A549 (cell line): Measurements from ENCODE around the gene TMPRSS12. TPM values are rescaled to one million over a fixed set of nuclear protein-coding genes. Genes with fewer than 3 reads are reported as not detected.
A peak's percentile ranks its signal among the peaks of the same experiment; 100 is the strongest.

Experiments used
- ATAC-seq, 2 experiments: fragments of 200-7000 bp in 1 of 2; fragments of >200 bp in 1 of 2; cut with Nextera tagmentation in 1 of 2; cut with Tn5 transposase in 1 of 2; 3 replicates each; pipeline versions ENCODE4 v1.8.0 to v1.9.1; 2018 to 2020; ENCODE audit warnings: mild to moderate bottlenecking in 1 of 2, moderate library complexity in 1 of 2
- CTCF ChIA-PET: fragments of 300-600 bp; sonication (Branson Sonifier 250); formaldehyde crosslinking; extraction: SDS; loops from one replicate; lab custom pipeline; 2021; ENCODE audit warnings: antibody characterized with exemption, inconsistent platforms; lab: Yijun Ruan, JAX
- POLR2A ChIA-PET: fragments of 350-600 bp; formaldehyde crosslinking; extraction: SDS; loops from one replicate; lab custom pipeline; 2021; ENCODE audit warnings: antibody characterized with exemption, inconsistent platforms; lab: Yijun Ruan, JAX
- DNase-seq, 2 experiments: peaks; one replicate each; pipeline versions ENCODE4 v3.0.0 to v3.0.0-alpha.2; 2011 to 2016; ENCODE audit warnings: low read depth in 1 of 2, low spot score in 1 of 2
- FAIRE-seq: peaks from 2 replicates; lab custom pipeline; 2011; peaks lifted over from hg19 to GRCh38; lab: Jason Lieb, UNC
- H3K27ac ChIP-seq, 2 experiments: fragments of >200 bp; sonication (Bioruptor Twin); formaldehyde crosslinking; 3 replicates each; pipeline ENCODE4 v1.5.1; 2016 to 2017
- H3K4me1 ChIP-seq: fragments of >200 bp; sonication (Bioruptor Twin); formaldehyde crosslinking; 3 replicates; pipeline ENCODE4 v1.6.1; 2016
- H3K4me2 ChIP-seq: fragments of >200 bp; sonication (Bioruptor Twin); formaldehyde crosslinking; 3 replicates; pipeline ENCODE4 v1.6.1; 2016
- H3K4me3 ChIP-seq: fragments of >200 bp; sonication (Bioruptor Twin); formaldehyde crosslinking; 3 replicates; pipeline ENCODE4 v1.5.1; 2016
- H3K9me3 ChIP-seq: fragments of >200 bp; sonication (Bioruptor Twin); formaldehyde crosslinking; 3 replicates; pipeline ENCODE4 v1.6.1; 2016
- BHLHE40 ChIP-seq: IDR thresholded peaks from 2 replicates; pipeline ENCODE4 v1.6.1; 2012; ENCODE audit warnings: low read depth, low read length, inconsistent platforms
- CEBPB ChIP-seq, 2 experiments: fragments of >200 bp in 1 of 2; sonication (Bioruptor Twin) in 1 of 2; formaldehyde crosslinking in 1 of 2; IDR thresholded peaks; 2 replicates each; pipeline ENCODE4 v1.6.1; 2012 to 2016
- CHD2 ChIP-seq: fragments of 150-350 bp; IDR thresholded peaks from 2 replicates; pipeline ENCODE4 v1.6.1; 2014; ENCODE audit warnings: low read length; ENCODE audit not compliant: partially characterized antibody
- CTCF ChIP-seq: fragments of >200 bp; sonication (Bioruptor Twin); formaldehyde crosslinking; IDR thresholded peaks from 3 replicates; pipeline ENCODE4 v1.5.1; 2016
- E2F6 ChIP-seq: IDR thresholded peaks from 2 replicates; pipeline ENCODE4 v1.6.1; 2012; ENCODE audit warnings: low read depth, borderline replicate concordance
- EHF ChIP-seq: fragments of 250-450 bp; sonication (Bioruptor Pico); IDR thresholded peaks from 2 replicates; pipeline ENCODE4 v1.5.0; 2020; ENCODE audit warnings: mild to moderate bottlenecking
- EP300 ChIP-seq, 2 experiments: fragments of >200 bp; sonication (Bioruptor Twin); formaldehyde crosslinking; IDR thresholded peaks; 2 replicates in 1 of 2; 3 replicates in 1 of 2; pipeline ENCODE4 v1.6.1; 2016 to 2017
- ESRRA ChIP-seq: fragments of 150-350 bp; IDR thresholded peaks from 2 replicates; pipeline ENCODE4 v1.6.1; 2014; ENCODE audit warnings: mild to moderate bottlenecking, low read length, borderline replicate concordance
- FOSB ChIP-seq: fragments of 250-450 bp; sonication (Bioruptor Pico); IDR thresholded peaks from 2 replicates; pipeline ENCODE4 v1.5.0; 2020; ENCODE audit warnings: mild to moderate bottlenecking, moderate library complexity
- GATA3 ChIP-seq: IDR thresholded peaks from 2 replicates; pipeline ENCODE4 v1.6.1; 2012; ENCODE audit warnings: borderline replicate concordance
- HMGXB4 ChIP-seq: fragments of 250-450 bp; sonication (Bioruptor Pico); IDR thresholded peaks from 2 replicates; pipeline ENCODE4 v1.5.0; 2021; ENCODE audit warnings: mild to moderate bottlenecking, moderate library complexity, borderline replicate concordance
- HOXA7 ChIP-seq: fragments of 250-450 bp; sonication (Bioruptor Pico); IDR thresholded peaks from 2 replicates; pipeline ENCODE4 v1.5.0; 2020; ENCODE audit warnings: mild to moderate bottlenecking, moderate library complexity
- JUNB ChIP-seq: fragments of >200 bp; sonication (Bioruptor Twin); formaldehyde crosslinking; IDR thresholded peaks from 2 replicates; pipeline ENCODE4 v1.6.1; 2016
- MAFK ChIP-seq: fragments of 450-650 bp; IDR thresholded peaks from 2 replicates; pipeline ENCODE4 v1.6.1; 2014; ENCODE audit not compliant: partially characterized antibody
- MAZ ChIP-seq: fragments of 150-350 bp; IDR thresholded peaks from 2 replicates; pipeline ENCODE4 v1.6.1; 2014; ENCODE audit warnings: antibody characterized with exemption, low read depth, low read length, borderline replicate concordance
- MYC ChIP-seq: IDR thresholded peaks from 2 replicates; pipeline ENCODE4 v1.6.1; 2012; ENCODE audit warnings: mild to moderate bottlenecking, inconsistent platforms, low read length, improper control_type of control experiment, borderline replicate concordance
- RFX5 ChIP-seq: fragments of 450-650 bp; IDR thresholded peaks from 2 replicates; pipeline ENCODE4 v1.7.1; 2014; ENCODE audit warnings: antibody characterized with exemption, mild to moderate bottlenecking, moderate library complexity
- SMC3 ChIP-seq: fragments of >200 bp; sonication (Bioruptor Twin); formaldehyde crosslinking; IDR thresholded peaks from 3 replicates; pipeline ENCODE4 v1.6.1; 2018; ENCODE audit warnings: inconsistent platforms
- TFCP2L1 ChIP-seq: fragments of 250-450 bp; sonication (Bioruptor Pico); IDR thresholded peaks from 2 replicates; pipeline ENCODE4 v1.5.0; 2021; ENCODE audit warnings: mild to moderate bottlenecking
- ZC3H11A ChIP-seq: fragments of 450-650 bp; IDR thresholded peaks from 2 replicates; pipeline ENCODE4 v1.6.1; 2014; ENCODE audit warnings: antibody characterized with exemption, mild to moderate bottlenecking
- ZNF302 ChIP-seq: fragments of 250-450 bp; sonication (Bioruptor Pico); IDR thresholded peaks from 2 replicates; pipeline ENCODE4 v1.9.0; 2021; ENCODE audit warnings: inconsistent platforms, mild to moderate bottlenecking, moderate library complexity
- WGBS: methylation state at CpG from one replicate; pipeline ENCODE4 v1.1.6; 2017; ENCODE audit errors: missing lambda C conversion rate; 5-methylcytosine and 5-hydroxymethylcytosine counted together
- polyA plus RNA-seq, 4 experiments: library from polyadenylated mRNA; depleted of rRNA in 3 of 4; stranded (reverse); fragments of >200 nt; fragmentation: RNase III in 1 of 4; extraction: RNeasy Plus Mini Kit Qiagen cat#74134 plus additional on column Dnase treatment in 1 of 4; gene quantifications; 2 replicates in 3 of 4; 3 replicates in 1 of 4; pipeline ENCODE4 v1.2.3, GENCODE V29; 2011 to 2017
- TF ChIP-seq, protein P1 (sequence below): fragments of >200 bp; sonication (Bioruptor Twin); formaldehyde crosslinking; IDR thresholded peaks from 2 replicates; pipeline ENCODE4 v1.6.1; 2016
- TF ChIP-seq, protein P2 (sequence below): fragments of 250-450 bp; sonication (Bioruptor Pico); IDR thresholded peaks from 2 replicates; pipeline ENCODE4 v1.5.0; 2020; ENCODE audit warnings: low read depth, mild to moderate bottlenecking, moderate library complexity
- TF ChIP-seq, protein P3 (sequence below): IDR thresholded peaks from 2 replicates; pipeline ENCODE4 v1.6.1; 2012

The TMPRSS12 gene
- polyA plus RNA-seq, 2 of the 4 experiments (the other 2 are of a cell fraction): not detected

DNA sequence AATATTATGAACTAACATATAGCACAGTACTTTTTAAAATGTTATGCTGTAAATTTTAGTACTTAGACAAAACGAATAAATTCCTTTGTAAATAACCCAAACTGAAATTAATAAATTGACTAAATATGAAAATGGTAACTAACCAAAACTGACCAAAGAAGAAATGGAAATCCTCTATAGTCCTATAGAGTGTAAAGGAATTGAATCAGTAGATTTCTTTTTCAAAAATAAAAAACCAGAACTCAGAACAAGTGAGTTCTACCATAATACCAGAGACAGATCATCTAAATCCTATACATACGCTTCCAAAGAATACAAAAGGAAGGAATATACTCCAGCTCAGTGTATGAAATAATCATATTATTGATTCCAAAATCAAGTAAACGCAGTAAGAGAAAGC is 39.8 kb downstream of the TMPRSS12 start:
- no peak overlapping the region for H3K4me3 ChIP-seq
- ChIA-PET POLR2A (no interaction called here), CTCF (no interaction called here)
- FAIRE-seq (no peak), ATAC-seq (no peak), DNase-seq (no peak)
- TF ChIP-seq ZNF302 (CRISPR knock-in tag) (no peak), HOXA7 (CRISPR knock-in tag) (no peak), TFCP2L1 (no peak), MAFK (no peak), JUNB (no peak), CTCF (no peak), E2F6 (no peak), CHD2 (no peak), EP300 (IDR thresholded peaks at IDR 0.05) (no peak), FOSB (CRISPR knock-in tag) (no peak), BHLHE40 (no peak), CEBPB (IDR thresholded peaks at IDR 0.05) (no peak)
- TF ChIP-seq, protein P1, sequence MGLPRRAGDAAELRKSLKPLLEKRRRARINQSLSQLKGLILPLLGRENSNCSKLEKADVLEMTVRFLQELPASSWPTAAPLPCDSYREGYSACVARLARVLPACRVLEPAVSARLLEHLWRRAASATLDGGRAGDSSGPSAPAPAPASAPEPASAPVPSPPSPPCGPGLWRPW: no peak
- TF ChIP-seq, protein P2, sequence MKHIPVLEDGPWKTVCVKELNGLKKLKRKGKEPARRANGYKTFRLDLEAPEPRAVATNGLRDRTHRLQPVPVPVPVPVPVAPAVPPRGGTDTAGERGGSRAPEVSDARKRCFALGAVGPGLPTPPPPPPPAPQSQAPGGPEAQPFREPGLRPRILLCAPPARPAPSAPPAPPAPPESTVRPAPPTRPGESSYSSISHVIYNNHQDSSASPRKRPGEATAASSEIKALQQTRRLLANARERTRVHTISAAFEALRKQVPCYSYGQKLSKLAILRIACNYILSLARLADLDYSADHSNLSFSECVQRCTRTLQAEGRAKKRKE: no peak
- no peak overlapping the region for H3K27ac ChIP-seq
- peaks cover 9% of the 10 kb centered on the region for H3K9me3 ChIP-seq
- no peaks in the 10 kb centered on the region for H3K4me1 ChIP-seq
- no peak overlapping the region for H3K4me2 ChIP-seq
- 55% methylated on average over 3 of the region's 3 CpGs for WGBS

GRCh38 chr12:50887191-50887590 is 44.5 kb downstream of the TMPRSS12 start:
- FAIRE-seq (no peak), ATAC-seq (no peak), DNase-seq (no peak)
- WGBS: 70% methylated on average over 3 of the region's 3 CpGs
- ChIA-PET POLR2A (no interaction called here), CTCF (interaction anchor here (0.6 to 1.3 kb wide), 2 partner anchors 10 kb away, joined by 3 read pairs; no protein-coding TSS in a partner anchor)
- H3K9me3 ChIP-seq: peaks cover 9% of the 10 kb centered on the region
- H3K4me3 ChIP-seq: no peak overlapping the region
- no peak overlapping the region for H3K4me2 ChIP-seq
- TF ChIP-seq RFX5 (no peak), SMC3 (no peak), ZC3H11A (no peak), FOSB (CRISPR knock-in tag) (no peak)
- H3K4me1 ChIP-seq: no peaks in the 10 kb centered on the region
- no peak overlapping the region for H3K27ac ChIP-seq

DNA sequence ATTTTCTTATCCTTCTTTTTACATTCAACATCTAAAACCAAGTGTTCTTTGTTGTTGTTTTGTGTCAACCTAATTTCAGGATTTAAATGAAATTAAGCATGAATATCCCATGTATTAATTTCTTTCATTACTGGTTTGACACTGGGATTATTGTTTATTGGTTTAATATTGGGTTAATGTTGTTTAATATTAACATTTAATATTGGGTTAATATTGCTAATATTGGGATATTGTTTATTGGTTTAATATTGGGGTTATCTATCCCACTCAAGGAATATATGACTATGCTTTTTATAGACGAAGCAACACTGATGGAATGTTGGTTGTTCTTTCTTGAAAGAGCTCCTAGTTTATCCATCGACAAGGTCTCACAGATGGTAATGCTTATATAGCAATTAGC is 45.9 kb downstream of the TMPRSS12 start:
- Histone ChIP-seq H3K27ac (no peak overlapping the region), H3K4me2 (no peak overlapping the region), H3K4me1 (no peaks in the 10 kb centered on the region), H3K4me3 (no peak overlapping the region), H3K9me3 (no peaks in the 10 kb centered on the region)
- TF ChIP-seq MAZ (no peak), CTCF (no peak), MAFK (no peak), CEBPB (IDR thresholded peaks at IDR 0.05) (no peak), RFX5 (no peak), ESRRA (no peak), FOSB (CRISPR knock-in tag) (no peak), EHF (no peak), HMGXB4 (no peak), MYC (no peak), GATA3 (no peak), EP300 (IDR thresholded peaks at IDR 0.05) (no peak)
- TF ChIP-seq, protein P3, sequence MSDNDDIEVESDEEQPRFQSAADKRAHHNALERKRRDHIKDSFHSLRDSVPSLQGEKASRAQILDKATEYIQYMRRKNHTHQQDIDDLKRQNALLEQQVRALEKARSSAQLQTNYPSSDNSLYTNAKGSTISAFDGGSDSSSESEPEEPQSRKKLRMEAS: no peak
- FAIRE-seq (peak; percentile 65), DNase-seq (no peak), ATAC-seq (no peak)
- WGBS: 60% methylated on average over 2 of the region's 2 CpGs
- ChIA-PET POLR2A (no interaction called here), CTCF (interaction anchor here (1.3 kb wide), 1 partner anchor 9 kb away, joined by 3 read pairs; no protein-coding TSS in a partner anchor)
